K562 (cell line): ENCODE data around the gene TBC1D17. TPM values are rescaled to one million over a fixed set of nuclear protein-coding genes. Genes with fewer than 3 reads are reported as not detected.

ENCODE experiments used
- ATAC-seq: fragments of 200-7000 bp; cut with Tn5 transposase; 3 replicates; pipeline ENCODE4 v1.9.1; 2020; ENCODE audit warnings: moderate library complexity
- BruUV-seq: library from RNA; stranded (reverse); fragments of 400-500 nt; replicated peaks from 2 replicates; lab custom pipeline; 2021; lab: Mats Ljungman, UMichigan
- CTCF ChIA-PET: fragments of 300-600 bp; formaldehyde crosslinking; extraction: SDS; loops from one replicate; lab custom pipeline; 2021; ENCODE audit warnings: low intra/inter-chr PET ratio; lab: Yijun Ruan, JAX
- POLR2A ChIA-PET: fragments of 300-600, 350-650 bp; sonication (Branson Sonifier 250); formaldehyde crosslinking; extraction: SDS; loops from one replicate; lab custom pipeline; 2021; ENCODE audit warnings: antibody characterized with exemption, inconsistent platforms; lab: Yijun Ruan, JAX
- DNase-seq, 4 experiments: peaks; one replicate each; pipeline versions ENCODE4 v3.0.0 to v3.0.0-alpha.2; 2011 to 2018; ENCODE audit warnings: low spot score in 3 of 4, mixed read lengths in 3 of 4; ENCODE audit errors: extremely low read depth in 1 of 4
- FAIRE-seq: peaks from 2 replicates; lab custom pipeline; 2011; peaks lifted over from hg19 to GRCh38; lab: Jason Lieb, UNC
- H2AFZ ChIP-seq: 2 replicates; pipeline ENCODE4 v1.6.0; 2011; ENCODE audit warnings: low read depth, low read length, control low read depth, inconsistent platforms
- H3K27ac ChIP-seq: fragments of 200-600 bp; 3 replicates; pipeline ENCODE4 v1.8.0; 2011; ENCODE audit warnings: low read depth, mild to moderate bottlenecking, control low read depth, inconsistent platforms, low read length, moderate library complexity, mixed read lengths; ENCODE audit errors: extremely low read depth
- H3K27me3 ChIP-seq, 2 experiments: fragments of 300-600 bp in 1 of 2; 2 replicates in 1 of 2; 3 replicates in 1 of 2; pipeline versions ENCODE4 v1.6.0 to v1.8.0; 2011; ENCODE audit warnings: inconsistent platforms in 2 of 2, low read length in 2 of 2, mild to moderate bottlenecking in 1 of 2, mixed read lengths in 1 of 2, moderate library complexity in 1 of 2; ENCODE audit not compliant: control insufficient read depth in 2 of 2, insufficient read depth in 2 of 2
- H3K36me3 ChIP-seq: fragments of 300-600 bp; 3 replicates; pipeline ENCODE4 v1.8.0; 2011; ENCODE audit warnings: mild to moderate bottlenecking, low read length, inconsistent platforms; ENCODE audit not compliant: control insufficient read depth, insufficient read depth
- H3K4me1 ChIP-seq, 2 experiments: fragments of 200-600 bp in 1 of 2; replicated peaks in 1 of 2; 2 replicates in 1 of 2; 3 replicates in 1 of 2; pipeline versions ENCODE4 v1.5.1 to v1.8.0; 2011; ENCODE audit warnings: inconsistent platforms in 2 of 2, low read length in 2 of 2, mild to moderate bottlenecking in 1 of 2, mixed read lengths in 1 of 2, moderate library complexity in 1 of 2; ENCODE audit not compliant: control insufficient read depth in 2 of 2, insufficient read depth in 2 of 2
- H3K4me2 ChIP-seq: 2 replicates; pipeline ENCODE4 v1.6.1; 2011; ENCODE audit warnings: low read length, control low read depth, inconsistent platforms, mixed read lengths; ENCODE audit not compliant: insufficient read depth
- H3K4me3 ChIP-seq: fragments of 200-600 bp; sonication (generic), shearing (Covaris generic); 2 replicates; pipeline ENCODE4 v1.5.1; 2016; ENCODE audit warnings: control low read depth, inconsistent platforms
- H3K79me2 ChIP-seq: fragments of 200-600 bp; 3 replicates; pipeline ENCODE4 v1.8.0; 2011; ENCODE audit warnings: low read length, inconsistent platforms; ENCODE audit not compliant: control insufficient read depth, insufficient read depth
- H3K9ac ChIP-seq, 2 experiments: 2 replicates each; pipeline versions ENCODE4 v1.6.0 to v1.6.1; 2011; ENCODE audit warnings: low read depth in 2 of 2, low read length in 2 of 2, control low read depth in 1 of 2, inconsistent platforms in 1 of 2, mild to moderate bottlenecking in 1 of 2, mixed read lengths in 1 of 2; ENCODE audit not compliant: insufficient read depth in 1 of 2
- H3K9me1 ChIP-seq: one replicate; pipeline ENCODE4 v1.6.0; 2011; ENCODE audit warnings: inconsistent platforms, mild to moderate bottlenecking, low read length, moderate library complexity; ENCODE audit not compliant: control insufficient read depth, insufficient read depth
- H3K9me3 ChIP-seq: replicated peaks from 2 replicates; pipeline ENCODE4 v1.5.1; 2011; ENCODE audit warnings: low read depth, low read length, inconsistent platforms; ENCODE audit not compliant: control insufficient read depth, insufficient read depth
- H4K20me1 ChIP-seq: replicated peaks from 2 replicates; pipeline ENCODE4 v1.6.1; 2011; ENCODE audit warnings: low read length, inconsistent platforms, mixed read lengths; ENCODE audit not compliant: control insufficient read depth, insufficient read depth
- ATF7 ChIP-seq: fragments of 450-650 bp; IDR thresholded peaks from 2 replicates; pipeline ENCODE4 v1.7.1; 2014; ENCODE audit warnings: mild to moderate bottlenecking, moderate library complexity
- CBX5 ChIP-seq: IDR thresholded peaks from 2 replicates; pipeline ENCODE4 v1.6.1; 2014; ENCODE audit warnings: low read depth, borderline replicate concordance
- EP400 ChIP-seq: fragments of 450-650 bp; IDR thresholded peaks from 2 replicates; pipeline ENCODE4 v1.6.1; 2017; ENCODE audit warnings: antibody characterized with exemption, mild to moderate bottlenecking, moderate library complexity
- FOXK1 ChIP-seq: sonication (generic); formaldehyde crosslinking; IDR thresholded peaks from 2 replicates; pipeline ENCODE4 v1.8.0; 2022; ENCODE audit warnings: missing genetic modification reagents, mild to moderate bottlenecking, borderline replicate concordance
- HDAC6 ChIP-seq: IDR thresholded peaks from 2 replicates; pipeline ENCODE4 v1.6.1; 2012; ENCODE audit warnings: low read depth, mild to moderate bottlenecking, control low read depth, inconsistent platforms, low read length, moderate library complexity
- KDM1A ChIP-seq, 2 experiments: fragments of 450-650 bp; IDR thresholded peaks; 2 replicates each; pipeline ENCODE4 v1.6.1; 2016; ENCODE audit warnings: mild to moderate bottlenecking in 2 of 2
- RAD21 ChIP-seq, 2 experiments: fragments of 250-450 bp in 1 of 2; fragments of 450-650 bp in 1 of 2; sonication (Bioruptor Pico) in 1 of 2; formaldehyde crosslinking in 1 of 2; IDR thresholded peaks in 1 of 2; conservative IDR thresholded peaks in 1 of 2; 2 replicates each; pipeline versions ENCODE4 v1.4.0 to v1.8.0; 2020 to 2022; ENCODE audit warnings: mild to moderate bottlenecking in 2 of 2, moderate library complexity in 1 of 2
- RBM25 ChIP-seq: fragments of 200-400 bp; formaldehyde crosslinking; IDR thresholded peaks from 2 replicates; pipeline ENCODE4 v1.6.1; 2018; ENCODE audit warnings: low read length, low read depth, moderate library complexity; ENCODE audit not compliant: severe bottlenecking
- ZNF217 ChIP-seq: sonication (generic); formaldehyde crosslinking; IDR thresholded peaks from 2 replicates; pipeline ENCODE4 v1.8.0; 2022; ENCODE audit warnings: mild to moderate bottlenecking, missing genetic modification reagents
- WGBS: fragments of 100-300 bp; shearing (Covaris generic); methylation state at CpG from one replicate; pipeline ENCODE4 v1.1.6; 2016; ENCODE audit warnings: low coverage, mixed read lengths; ENCODE audit not compliant: insufficient coverage; ENCODE audit errors: missing lambda C conversion rate; 5-methylcytosine and 5-hydroxymethylcytosine counted together
- in situ Hi-C: fragments of 300-500 bp; cut with MboI; formaldehyde crosslinking; loops from 4 replicates; pipeline ENCODE4 v1.15.0; 2018; ENCODE audit warnings: inconsistent platforms, mixed read lengths
- intact Hi-C: fragments of 100-400 bp; cut with micrococcal nuclease; formaldehyde crosslinking; loops from 2 replicates; pipeline ENCODE4 v1.14.2; 2022
- polyA plus RNA-seq, 8 experiments: library from polyadenylated mRNA; depleted of rRNA in 4 of 8; stranded (reverse) in 5 of 8; unstranded in 3 of 8; fragments of >200 nt; fragmentation: Nextera tagmentation in 2 of 8; fragmentation: Illumina TruSeq in 1 of 8; extraction: Ambion mirVana in 2 of 8; extraction: Trizol in 1 of 8; gene quantifications; 2 replicates each; pipeline versions ENCODE4 v1.2.1 to v1.2.3, GENCODE V29; 2011 to 2014; ENCODE audit warnings: inconsistent platforms in 1 of 8, missing spikeins in 1 of 8
- total RNA-seq, 7 experiments: library from RNA; depleted of rRNA in 6 of 7; stranded (reverse); fragments of >200 nt in 6 of 7; fragmentation: Illumina TruSeq in 2 of 7; extraction: Trizol in 2 of 7; gene quantifications; 2 replicates each; pipeline versions ENCODE4 v1.2.1 to v1.2.3, GENCODE V29; 2011 to 2021; ENCODE audit warnings: low replicate concordance in 1 of 7
- TF ChIP-seq, protein P1 (sequence below): sonication (generic); formaldehyde crosslinking; IDR thresholded peaks from 2 replicates; pipeline ENCODE4 v1.8.0; 2022; ENCODE audit warnings: missing genetic modification reagents, mild to moderate bottlenecking, moderate library complexity, borderline replicate concordance
- TF ChIP-seq, protein P2 (sequence below): fragments of 450-650 bp; IDR thresholded peaks from 2 replicates; pipeline ENCODE4 v1.6.1; 2017; ENCODE audit warnings: mild to moderate bottlenecking, moderate library complexity
- TF ChIP-seq, protein P3 (sequence below): fragments of 250-450 bp; sonication (Bioruptor Pico); IDR thresholded peaks from 2 replicates; pipeline ENCODE4 v1.8.0; 2021; ENCODE audit warnings: borderline replicate concordance, mild to moderate bottlenecking, moderate library complexity; ENCODE audit not compliant: poor library complexity, severe bottlenecking
- TF ChIP-seq, protein P4 (sequence below): fragments of 250-450 bp; sonication (Bioruptor Pico); IDR thresholded peaks from 2 replicates; pipeline ENCODE4 v1.4.0; 2020; ENCODE audit warnings: borderline replicate concordance

The TBC1D17 gene
- total and polyA plus RNA-seq, 9 of the 15 experiments (the other 6 are each of a cell fraction or from before 2014, with no cell fraction given): 0.42 to 16.0 (median 3.8) TPM

DNA sequence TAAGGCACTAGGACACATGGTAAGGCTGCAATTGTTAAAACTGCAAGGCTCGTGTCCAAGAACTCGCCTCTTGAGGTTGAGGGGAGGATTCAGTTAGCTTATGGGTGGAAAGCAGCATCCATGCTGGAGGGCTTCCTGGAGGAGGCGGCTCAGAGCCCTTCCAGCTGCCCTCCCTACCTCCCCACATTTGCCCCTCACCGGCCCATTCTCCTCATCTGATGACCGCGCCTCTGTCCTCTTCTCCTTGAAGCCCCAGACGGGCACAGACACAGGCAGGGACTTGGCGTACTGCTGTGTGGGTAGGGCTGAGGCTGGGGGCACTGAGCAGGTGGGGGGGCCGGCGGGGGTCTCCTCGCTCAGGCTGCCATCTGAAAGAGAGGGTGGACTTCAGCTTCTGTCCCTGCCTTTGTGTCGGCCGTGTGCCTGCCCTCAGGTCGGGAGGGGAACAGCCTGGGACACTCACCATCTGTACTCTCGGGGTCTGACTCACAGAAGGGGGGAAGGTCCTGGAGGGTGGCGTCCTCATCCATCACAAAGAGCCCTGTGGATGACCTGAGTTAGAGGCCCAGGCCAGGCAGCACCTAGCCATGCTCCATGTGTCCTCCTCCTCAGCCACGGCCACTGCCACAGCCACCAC, 6.0 kb upstream of the TBC1D17 start (continued):
- TF ChIP-seq, protein P1, sequence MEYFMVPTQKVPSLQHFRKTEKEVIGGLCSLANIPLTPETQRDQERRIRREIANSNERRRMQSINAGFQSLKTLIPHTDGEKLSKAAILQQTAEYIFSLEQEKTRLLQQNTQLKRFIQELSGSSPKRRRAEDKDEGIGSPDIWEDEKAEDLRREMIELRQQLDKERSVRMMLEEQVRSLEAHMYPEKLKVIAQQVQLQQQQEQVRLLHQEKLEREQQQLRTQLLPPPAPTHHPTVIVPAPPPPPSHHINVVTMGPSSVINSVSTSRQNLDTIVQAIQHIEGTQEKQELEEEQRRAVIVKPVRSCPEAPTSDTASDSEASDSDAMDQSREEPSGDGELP (CRISPR knock-in tag): 0 out of 2 replicates have a peak, but pooled peaks have one; percentile 15
- TF ChIP-seq KDM1A (IDR thresholded peaks at IDR 0.05) (0 out of 4 replicates have a peak, but pooled peaks of 1 of the 2 experiments have one; percentile 16), HDAC6 (no peak), RBM25 (peak; percentile 81)

DNA sequence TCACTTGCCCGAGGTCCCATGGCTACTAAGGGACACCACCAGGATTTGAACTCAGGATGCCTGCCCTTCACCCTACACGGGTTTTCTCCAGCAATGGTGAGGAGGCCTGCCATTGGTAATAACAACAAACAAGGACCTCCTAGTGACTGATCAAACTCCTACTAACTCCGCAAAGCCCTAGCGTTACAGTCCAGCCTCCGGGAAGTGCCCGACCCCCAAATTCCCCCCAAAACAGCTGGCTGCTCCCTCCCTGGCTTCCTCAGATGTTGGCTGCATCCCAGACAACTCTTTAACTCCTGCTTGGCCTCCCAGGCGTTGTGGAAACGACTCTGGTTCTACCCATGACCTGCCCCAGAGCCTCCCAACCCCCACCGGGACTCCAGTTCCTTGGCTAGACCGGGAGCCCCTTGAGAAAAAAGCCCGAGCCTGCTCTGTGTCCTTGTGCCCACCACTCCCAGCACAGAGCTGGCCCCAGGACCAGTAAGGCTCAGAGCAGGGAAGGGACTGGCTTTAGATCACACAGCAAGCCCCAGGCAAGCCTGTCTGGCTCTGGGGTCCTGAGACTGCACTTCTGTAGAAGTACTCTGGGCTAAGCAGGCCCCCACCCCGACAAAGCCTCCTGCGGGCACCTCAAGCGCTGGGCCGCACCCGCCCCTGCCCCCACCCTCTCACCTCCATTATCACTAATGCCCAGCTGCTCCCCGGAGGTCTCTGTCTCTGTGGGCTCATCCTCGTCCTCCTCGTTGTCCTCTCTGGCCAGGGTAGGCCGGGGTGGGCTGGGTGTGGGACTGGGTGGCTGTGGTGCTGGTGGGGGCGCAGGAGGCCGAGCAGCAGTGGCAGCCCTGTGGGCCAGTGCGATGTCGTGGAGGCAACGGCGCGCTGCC, 5.0 kb upstream of the TBC1D17 start:
- H3K27ac ChIP-seq: peak overlapping the region; percentile 26; the same call in 2 of the 3 replicates
- no peak for FAIRE-seq
- TF ChIP-seq, protein P2, sequence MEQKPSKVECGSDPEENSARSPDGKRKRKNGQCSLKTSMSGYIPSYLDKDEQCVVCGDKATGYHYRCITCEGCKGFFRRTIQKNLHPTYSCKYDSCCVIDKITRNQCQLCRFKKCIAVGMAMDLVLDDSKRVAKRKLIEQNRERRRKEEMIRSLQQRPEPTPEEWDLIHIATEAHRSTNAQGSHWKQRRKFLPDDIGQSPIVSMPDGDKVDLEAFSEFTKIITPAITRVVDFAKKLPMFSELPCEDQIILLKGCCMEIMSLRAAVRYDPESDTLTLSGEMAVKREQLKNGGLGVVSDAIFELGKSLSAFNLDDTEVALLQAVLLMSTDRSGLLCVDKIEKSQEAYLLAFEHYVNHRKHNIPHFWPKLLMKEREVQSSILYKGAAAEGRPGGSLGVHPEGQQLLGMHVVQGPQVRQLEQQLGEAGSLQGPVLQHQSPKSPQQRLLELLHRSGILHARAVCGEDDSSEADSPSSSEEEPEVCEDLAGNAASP: no peak
- TF ChIP-seq, protein P3, sequence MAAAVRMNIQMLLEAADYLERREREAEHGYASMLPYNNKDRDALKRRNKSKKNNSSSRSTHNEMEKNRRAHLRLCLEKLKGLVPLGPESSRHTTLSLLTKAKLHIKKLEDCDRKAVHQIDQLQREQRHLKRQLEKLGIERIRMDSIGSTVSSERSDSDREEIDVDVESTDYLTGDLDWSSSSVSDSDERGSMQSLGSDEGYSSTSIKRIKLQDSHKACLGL (CRISPR knock-in tag): no peak
- no peak for TF ChIP-seq FOXK1 (CRISPR knock-in tag)
- TF ChIP-seq ZNF217 (CRISPR knock-in tag): no peak
- TF ChIP-seq, protein P4, sequence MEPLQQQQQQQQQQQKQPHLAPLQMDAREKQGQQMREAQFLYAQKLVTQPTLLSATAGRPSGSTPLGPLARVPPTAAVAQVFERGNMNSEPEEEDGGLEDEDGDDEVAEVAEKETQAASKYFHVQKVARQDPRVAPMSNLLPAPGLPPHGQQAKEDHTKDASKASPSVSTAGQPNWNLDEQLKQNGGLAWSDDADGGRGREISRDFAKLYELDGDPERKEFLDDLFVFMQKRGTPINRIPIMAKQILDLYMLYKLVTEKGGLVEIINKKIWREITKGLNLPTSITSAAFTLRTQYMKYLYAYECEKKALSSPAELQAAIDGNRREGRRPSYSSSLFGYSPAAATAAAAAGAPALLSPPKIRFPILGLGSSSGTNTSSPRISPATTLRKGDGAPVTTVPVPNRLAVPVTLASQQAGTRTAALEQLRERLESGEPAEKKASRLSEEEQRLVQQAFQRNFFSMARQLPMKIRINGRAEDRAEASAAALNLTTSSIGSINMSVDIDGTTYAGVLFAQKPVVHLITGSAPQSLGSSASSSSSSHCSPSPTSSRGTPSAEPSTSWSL (CRISPR knock-in tag): no peak
- no peak for TF ChIP-seq CBX5
- no peak for TF ChIP-seq RAD21 (CRISPR knock-in tag; conservative IDR thresholded peaks at IDR 0.05 in 1 of 2, IDR thresholded peaks at IDR 0.05 in 1 of 2)
- no peak for TF ChIP-seq EP400
- no peak for TF ChIP-seq ATF7

More for the DNA sequence above, 5.0 kb upstream of the TBC1D17 start:
- 78% methylated on average over 19 of the region's 27 CpGs for WGBS
- Histone ChIP-seq H2AFZ (no peak overlapping the region), H3K4me1 (peaks cover 27 to 80% of the 10 kb centered on the region in 2 experiments), H3K36me3 (peaks cover 44% of the 10 kb centered on the region), H4K20me1 (no peaks in the 10 kb centered on the region), H3K79me2 (peaks cover 39% of the 10 kb centered on the region), H3K9me1 (peaks cover 4% of the 10 kb centered on the region), H3K4me2 (no peak overlapping the region), H3K9me3 (no peaks in the 10 kb centered on the region), H3K9ac (peak overlapping the region in 1 of 2 experiments; percentile 84; a peak in 2 of 4 replicates), H3K27me3 (no peaks in the 10 kb centered on the region), H3K4me3 (no peak overlapping the region)
- ATAC-seq (no peak), DNase-seq (no peak)
- ChIA-PET CTCF (interaction anchor here (0.7 kb wide), 1 partner anchor 70 kb away, joined by 3 read pairs; no protein-coding TSS in a partner anchor), POLR2A (interaction anchor here (0.5 to 0.6 kb wide), 2 partner anchors 18 to 82 kb away, joined by 3 read pairs; no protein-coding TSS in a partner anchor)
- intact Hi-C loops (loop anchor here (10.0 kb wide), 1 partner anchor 158 kb away; no protein-coding TSS in a partner anchor), in situ Hi-C loops (loop anchor here (10.0 kb wide), 1 partner anchor 378 kb away; the partner anchor contains the start of gene RPS11)
- BruUV-seq: no TSS peak
